Activated B cell treated with CpG ODN at 0.5 μM for 24 hours (primary cell): ENCODE data around the gene SLF2. TPM values are rescaled to one million over a fixed set of nuclear protein-coding genes. Genes with fewer than 3 reads are reported as not detected.

Source experiments
- ATAC-seq: fragments of 200-7000 bp; cut with Tn5 transposase; one replicate; pipeline ENCODE4 v1.10.0; 2021; ENCODE audit warnings: low read depth, mild to moderate bottlenecking, moderate library complexity
- CTCF ChIA-PET: fragments of 350-600 bp; sonication (Branson Sonifier 250); formaldehyde crosslinking; loops from one replicate; lab custom pipeline; 2021; ENCODE audit warnings: antibody characterized with exemption; lab: Charles Lee
- POLR2A ChIA-PET: fragments of 350-600 bp; sonication (Branson Sonifier 250); formaldehyde crosslinking; loops from one replicate; lab custom pipeline; 2021; ENCODE audit warnings: antibody characterized with exemption; lab: Charles Lee
- DNase-seq: peaks from one replicate; pipeline ENCODE4 v3.0.0; 2022
- H3K27ac Mint-ChIP-seq: one replicate; pipeline ENCODE4 v1.8.0; 2020; ENCODE audit warnings: mixed read lengths
- H3K27me3 Mint-ChIP-seq: one replicate; pipeline ENCODE4 v1.8.0; 2021; ENCODE audit warnings: mixed read lengths
- H3K36me3 Mint-ChIP-seq: one replicate; pipeline ENCODE4 v1.8.0; 2021; ENCODE audit warnings: low read depth, mixed read lengths
- H3K4me1 Mint-ChIP-seq: one replicate; pipeline ENCODE4 v1.8.0; 2021; ENCODE audit warnings: mixed read lengths
- H3K4me3 Mint-ChIP-seq: one replicate; pipeline ENCODE4 v1.8.0; 2020; ENCODE audit warnings: mild to moderate bottlenecking, mixed read lengths
- H3K9me3 Mint-ChIP-seq: one replicate; pipeline ENCODE4 v1.8.0; 2020; ENCODE audit warnings: mixed read lengths
- intact Hi-C: fragments of 100-400 bp; cut with micrococcal nuclease; formaldehyde crosslinking; loops from one replicate; pipeline ENCODE4 v1.15.1; 2024
- total RNA-seq: library from RNA; stranded (reverse); gene quantifications from 2 replicates; pipeline ENCODE4 v1.2.3, GENCODE V29; 2022
- TF ChIP-seq, protein P1 (sequence below): fragments of 200-600 bp; IDR thresholded peaks from one replicate; pipeline ENCODE4 v1.8.0; 2022; ENCODE audit warnings: antibody characterized with exemption, mild to moderate bottlenecking

The SLF2 gene
- total RNA-seq, 1 donor from 2014 or later: 35.5 TPM

DNA sequence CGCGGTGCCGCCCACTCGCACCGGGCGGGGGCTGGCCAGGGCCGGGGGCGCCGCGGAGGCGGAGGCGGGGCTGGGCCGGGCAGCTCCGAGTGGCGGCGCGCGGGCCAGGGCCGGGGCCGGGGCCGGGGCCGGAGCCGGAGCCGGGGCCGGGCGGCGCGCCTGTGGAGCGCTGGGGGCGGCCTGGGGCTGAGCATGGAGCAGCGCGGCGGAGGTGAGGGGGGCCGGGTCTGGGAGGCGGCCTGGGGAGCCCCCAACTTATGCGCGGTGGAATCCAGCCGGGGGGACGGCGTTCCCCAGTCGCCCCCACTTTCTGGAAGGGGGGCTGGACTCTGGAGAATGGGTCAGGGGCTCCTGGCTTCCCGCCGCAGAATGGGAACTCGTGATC, 87.0 kb downstream of the SLF2 start, which contains the start of gene LZTS2:
TSS of gene LZTS2 (plus strand) at position 67 of the 385 bp plus-strand sequence. CDS start 2,731 bp downstream, outside the sequence.
- Mint-ChIP-seq H3K27ac (peak within 1 kb of the TSS; percentile 88), H3K36me3 (peaks cover 14% of the 10 kb centered on the region), H3K4me1 (peaks cover 30% of the 10 kb centered on the region), H3K4me3 (peak within 1 kb of the TSS; percentile 87), H3K9me3 (no peaks in the 10 kb centered on the region), H3K27me3 (no peaks in the 10 kb centered on the region)
- TF ChIP-seq, protein P1, sequence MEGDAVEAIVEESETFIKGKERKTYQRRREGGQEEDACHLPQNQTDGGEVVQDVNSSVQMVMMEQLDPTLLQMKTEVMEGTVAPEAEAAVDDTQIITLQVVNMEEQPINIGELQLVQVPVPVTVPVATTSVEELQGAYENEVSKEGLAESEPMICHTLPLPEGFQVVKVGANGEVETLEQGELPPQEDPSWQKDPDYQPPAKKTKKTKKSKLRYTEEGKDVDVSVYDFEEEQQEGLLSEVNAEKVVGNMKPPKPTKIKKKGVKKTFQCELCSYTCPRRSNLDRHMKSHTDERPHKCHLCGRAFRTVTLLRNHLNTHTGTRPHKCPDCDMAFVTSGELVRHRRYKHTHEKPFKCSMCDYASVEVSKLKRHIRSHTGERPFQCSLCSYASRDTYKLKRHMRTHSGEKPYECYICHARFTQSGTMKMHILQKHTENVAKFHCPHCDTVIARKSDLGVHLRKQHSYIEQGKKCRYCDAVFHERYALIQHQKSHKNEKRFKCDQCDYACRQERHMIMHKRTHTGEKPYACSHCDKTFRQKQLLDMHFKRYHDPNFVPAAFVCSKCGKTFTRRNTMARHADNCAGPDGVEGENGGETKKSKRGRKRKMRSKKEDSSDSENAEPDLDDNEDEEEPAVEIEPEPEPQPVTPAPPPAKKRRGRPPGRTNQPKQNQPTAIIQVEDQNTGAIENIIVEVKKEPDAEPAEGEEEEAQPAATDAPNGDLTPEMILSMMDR: no peak
- ChIA-PET CTCF (interaction anchor here (0.7 kb wide), 1 partner anchor 15 kb away, joined by 4 read pairs; no protein-coding TSS in a partner anchor), POLR2A (interaction anchor here (1.3 to 4.5 kb wide), 2 partner anchors 13 to 31 kb away, joined by 7 to 54 read pairs; partner anchors contain the start of genes MRPL43, PDZD7, SFXN3 and TWNK)
- intact Hi-C loops: loop anchor here (1.0 to 5.0 kb wide), 6 partner anchors 14 to 1643 kb away; partner anchors contain the start of genes HIF1AN, PDZD7, SFXN3 and TRIM8
- no peak for DNase-seq
- no peak for ATAC-seq

DNA sequence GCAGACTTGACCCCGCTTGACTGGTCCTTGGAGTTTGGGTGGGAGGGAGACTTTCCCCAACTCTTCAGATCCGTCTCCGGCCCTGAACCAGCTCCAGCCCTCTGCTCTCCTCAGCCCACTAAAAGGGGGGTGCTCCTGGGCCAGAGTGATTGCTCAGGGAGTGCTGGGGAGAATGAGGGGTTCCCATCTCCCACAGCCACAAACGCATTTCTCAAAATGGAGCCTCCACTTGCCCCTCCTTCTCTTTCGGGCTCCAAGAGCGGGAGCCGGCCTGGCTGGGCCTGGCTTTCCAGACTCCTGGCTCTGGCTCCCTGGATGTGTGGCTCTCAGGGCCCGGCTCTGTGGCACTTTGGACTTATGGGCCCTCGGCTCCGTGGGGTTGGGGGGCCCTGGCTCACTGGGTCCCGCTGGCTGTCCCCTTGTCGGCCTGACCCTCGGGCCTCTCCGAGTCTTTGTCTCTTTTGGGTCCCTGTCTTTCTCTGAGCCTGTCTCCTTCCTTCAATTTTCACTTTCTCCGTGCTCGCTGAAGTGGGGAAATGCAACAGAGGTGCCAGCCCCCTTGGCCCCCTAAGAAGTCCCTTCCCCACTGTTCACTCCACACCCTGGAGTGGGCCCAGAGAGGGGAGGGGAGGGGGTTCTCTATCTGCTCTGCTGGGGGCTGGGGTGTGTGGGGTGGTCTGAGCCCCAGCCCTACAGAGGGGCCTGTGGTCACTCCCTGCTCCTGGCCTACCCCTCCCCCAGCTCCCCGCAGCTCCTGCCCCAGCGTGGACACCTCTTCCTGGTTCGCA, 87.6 kb downstream of the SLF2 start:
- TF ChIP-seq, protein P1: no peak
- H3K9me3 Mint-ChIP-seq: no peaks in the 10 kb centered on the region
- ATAC-seq (no peak), DNase-seq (no peak)
- H3K4me1 Mint-ChIP-seq: peaks cover 30% of the 10 kb centered on the region
- intact Hi-C loops: no loop called here
- no peak overlapping the region for H3K27ac Mint-ChIP-seq
- POLR2A ChIA-PET: interaction anchor here (1.3 to 4.5 kb wide), 2 partner anchors 13 to 31 kb away, joined by 7 to 54 read pairs; partner anchors contain the start of genes MRPL43, PDZD7, SFXN3 and TWNK
- no peaks in the 10 kb centered on the region for H3K27me3 Mint-ChIP-seq
- CTCF ChIA-PET: interaction anchor here (3.3 kb wide), 1 partner anchor 14 kb away, joined by 11 read pairs; no protein-coding TSS in a partner anchor
- H3K36me3 Mint-ChIP-seq: peaks cover 14% of the 10 kb centered on the region
- peak overlapping the region; percentile 63 for H3K4me3 Mint-ChIP-seq

DNA sequence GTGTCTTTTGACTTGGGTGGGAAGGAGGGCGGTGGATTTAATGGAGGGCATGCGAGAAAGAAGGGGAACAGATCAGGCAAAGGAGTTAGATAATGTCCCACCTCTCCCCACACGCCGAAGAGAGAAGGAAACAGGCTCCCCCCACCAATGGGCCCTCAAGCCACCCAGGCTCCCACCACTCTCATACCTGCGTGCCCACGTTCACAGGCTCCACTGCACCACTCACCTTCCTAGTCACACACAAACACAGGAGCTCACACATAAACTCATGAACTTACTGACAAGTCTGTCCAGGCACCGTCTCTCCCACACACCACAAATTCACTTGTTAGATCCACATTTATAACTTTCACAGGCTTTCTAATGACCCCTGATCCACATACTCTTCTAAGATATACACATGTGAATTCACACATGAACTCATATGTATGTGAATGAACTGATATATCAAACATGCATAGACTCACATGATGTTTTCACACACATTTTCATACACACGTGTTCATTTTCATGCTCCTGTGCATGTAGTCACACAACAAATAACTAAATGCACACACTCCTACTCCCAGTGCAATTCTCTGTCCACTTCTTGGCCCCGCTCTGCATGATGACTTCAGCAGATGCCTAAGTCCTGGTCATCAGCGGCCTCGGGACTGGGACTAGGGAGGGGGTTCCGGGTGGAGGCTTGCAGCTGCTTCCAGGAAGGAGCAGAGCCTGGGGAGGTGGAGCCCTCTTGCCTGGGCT, 88.3 kb downstream of the SLF2 start:
- peaks cover 29% of the 10 kb centered on the region for H3K4me1 Mint-ChIP-seq
- ChIA-PET CTCF (interaction anchor here (3.3 kb wide), 1 partner anchor 13 kb away, joined by 11 read pairs; no protein-coding TSS in a partner anchor), POLR2A (no interaction called here)
- no peaks in the 10 kb centered on the region for H3K9me3 Mint-ChIP-seq
- peak overlapping the region; percentile 63 for H3K4me3 Mint-ChIP-seq
- ATAC-seq (no peak), DNase-seq (no peak)
- no peaks in the 10 kb centered on the region for H3K27me3 Mint-ChIP-seq
- peaks cover 21% of the 10 kb centered on the region for H3K36me3 Mint-ChIP-seq
- peak overlapping the region; percentile 2 for H3K27ac Mint-ChIP-seq
- TF ChIP-seq, protein P1: no peak
- intact Hi-C loops: no loop called here

DNA sequence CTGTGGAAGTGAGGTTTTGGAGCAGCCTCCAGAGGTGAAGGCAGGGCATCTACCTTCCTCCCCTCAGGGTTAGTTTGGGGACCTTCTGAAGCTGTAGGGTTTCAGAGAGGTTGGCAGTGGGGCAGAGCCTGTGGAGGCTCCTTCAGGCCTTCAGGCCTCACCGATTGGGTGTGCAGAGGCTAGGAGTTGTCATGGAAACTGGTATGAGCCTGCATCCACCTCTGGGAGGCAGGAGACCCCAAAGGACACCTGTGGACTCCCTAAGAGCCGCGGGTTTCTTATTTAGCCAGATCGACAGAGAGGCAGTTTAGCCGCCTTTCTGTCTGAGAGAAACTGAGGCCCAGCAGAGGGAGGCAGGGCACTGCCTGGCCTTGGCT, 88.9 kb downstream of the SLF2 start:
- CTCF ChIA-PET: interaction anchor here (3.3 kb wide), 1 partner anchor 13 kb away, joined by 11 read pairs; no protein-coding TSS in a partner anchor
- H3K36me3 Mint-ChIP-seq: peaks cover 24% of the 10 kb centered on the region
- no peaks in the 10 kb centered on the region for H3K27me3 Mint-ChIP-seq
- ATAC-seq (no peak), DNase-seq (no peak)
- POLR2A ChIA-PET: no interaction called here
- TF ChIP-seq, protein P1: no peak
- H3K4me1 Mint-ChIP-seq: peaks cover 24% of the 10 kb centered on the region
- H3K9me3 Mint-ChIP-seq: no peaks in the 10 kb centered on the region
- no peak overlapping the region for H3K27ac Mint-ChIP-seq
- intact Hi-C loops: no loop called here
- H3K4me3 Mint-ChIP-seq: no peak overlapping the region
